HUES48 (cell line): ENCODE measurements around the gene MAPK1.

Source experiments
- H3K27ac ChIP-seq: one replicate; pipeline ENCODE4 v1.7.0; 2013; ENCODE audit warnings: low read depth, low read length, inconsistent platforms
- H3K27me3 ChIP-seq: 2 replicates; pipeline ENCODE4 v1.6.1; 2013; ENCODE audit warnings: mild to moderate bottlenecking, low read length; ENCODE audit not compliant: control insufficient read depth, insufficient read depth
- H3K36me3 ChIP-seq: 2 replicates; pipeline ENCODE4 v1.6.1; 2013; ENCODE audit warnings: low read length; ENCODE audit not compliant: control insufficient read depth, insufficient read depth
- H3K4me1 ChIP-seq: 2 replicates; pipeline ENCODE4 v1.6.1; 2013; ENCODE audit warnings: mild to moderate bottlenecking, low read length; ENCODE audit not compliant: control insufficient read depth, insufficient read depth
- H3K4me3 ChIP-seq: 2 replicates; pipeline ENCODE4 v1.5.1; 2013; ENCODE audit warnings: mild to moderate bottlenecking, low read depth, low read length
- H3K9ac ChIP-seq: 2 replicates; pipeline ENCODE4 v1.6.1; 2013; ENCODE audit warnings: mild to moderate bottlenecking, low read depth, low read length, moderate library complexity
- H3K9me3 ChIP-seq: 2 replicates; pipeline ENCODE4 v1.6.1; 2013; ENCODE audit warnings: low read length; ENCODE audit not compliant: control insufficient read depth, insufficient read depth

The MAPK1 gene

DNA sequence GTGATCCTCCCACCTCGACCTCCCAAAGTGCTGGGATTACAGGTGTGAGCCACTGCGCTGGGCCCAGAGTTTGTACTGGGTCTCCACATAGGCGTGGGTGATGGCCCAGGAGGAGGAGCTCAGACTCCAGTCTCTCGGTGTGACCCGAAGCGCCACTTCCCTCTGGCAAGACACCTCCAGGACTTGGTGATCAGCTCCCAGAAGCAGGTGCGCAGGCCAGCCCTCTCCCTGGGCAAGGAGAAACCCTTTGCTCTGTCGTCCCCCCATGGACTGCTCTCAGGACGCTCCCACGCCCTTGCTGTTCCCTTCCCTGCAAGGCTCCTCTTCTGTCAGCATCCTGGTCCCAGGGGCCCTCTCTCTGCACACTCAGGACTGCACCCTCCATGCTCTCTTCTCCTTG is 126.4 kb downstream of the MAPK1 start:
- no peaks in the 10 kb centered on the region for H3K9me3 ChIP-seq
- H3K4me1 ChIP-seq: 0 out of 2 replicates have a peak, but pooled peaks cover 2% of the 10 kb centered on the region
- no peak overlapping the region for H3K27ac ChIP-seq
- peaks cover 16% of the 10 kb centered on the region for H3K27me3 ChIP-seq
- no peaks in the 10 kb centered on the region for H3K36me3 ChIP-seq
- H3K4me3 ChIP-seq: no peak overlapping the region
- H3K9ac ChIP-seq: no peak overlapping the region

DNA sequence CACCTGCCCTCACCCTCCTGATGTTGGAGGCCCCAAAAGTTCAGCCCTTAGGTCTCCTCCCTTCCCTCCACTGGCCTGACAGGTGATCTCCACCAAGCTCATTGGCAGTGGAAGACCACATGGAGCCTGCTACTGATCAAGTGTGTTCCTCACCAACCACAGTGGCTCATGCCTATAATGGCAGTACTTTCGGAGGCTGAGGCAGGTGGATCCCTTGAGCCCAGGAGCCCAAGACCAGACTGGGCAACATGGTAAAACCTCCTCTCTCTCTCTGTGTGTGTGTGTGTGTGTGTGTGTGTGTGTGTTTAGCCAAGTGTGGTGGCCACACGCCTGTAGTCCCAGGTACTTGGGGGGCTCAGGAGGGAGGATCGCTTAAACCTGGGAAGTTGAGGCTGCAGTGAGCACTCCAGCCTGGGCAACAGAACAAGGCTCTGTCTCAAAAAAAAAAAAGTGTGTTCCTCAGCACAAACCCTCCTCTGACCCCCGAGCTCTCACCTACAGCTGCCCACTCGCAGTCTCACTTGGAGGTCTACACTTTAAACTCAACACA is 127.5 kb downstream of the MAPK1 start:
- Histone ChIP-seq H3K9me3 (no peaks in the 10 kb centered on the region), H3K9ac (no peak overlapping the region), H3K27me3 (peaks cover 16% of the 10 kb centered on the region), H3K27ac (no peak overlapping the region), H3K4me3 (no peak overlapping the region), H3K36me3 (no peaks in the 10 kb centered on the region), H3K4me1 (0 out of 2 replicates have a peak, but pooled peaks cover 2% of the 10 kb centered on the region)

DNA sequence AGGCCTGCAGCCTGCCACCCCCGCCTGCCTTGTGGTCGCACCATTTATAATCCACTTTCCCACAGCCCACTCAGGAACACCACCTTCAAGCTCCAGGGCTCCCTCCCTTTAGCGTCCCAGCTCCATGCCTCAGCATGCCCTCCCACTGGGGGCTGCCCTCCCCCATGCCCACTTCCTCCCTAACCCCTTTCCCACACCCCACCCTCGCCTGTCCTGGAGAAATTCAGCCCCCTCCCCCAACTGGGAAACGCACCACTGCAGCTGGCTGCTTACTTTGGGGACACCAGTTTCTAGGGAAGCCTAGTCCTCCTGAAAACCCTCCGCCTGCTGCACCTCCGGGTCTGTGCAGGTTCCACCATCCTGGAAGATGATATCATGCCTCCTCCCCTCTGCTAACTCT is 128.5 kb downstream of the MAPK1 start:
- Histone ChIP-seq H3K9me3 (no peaks in the 10 kb centered on the region), H3K27ac (no peak overlapping the region), H3K4me3 (no peak overlapping the region), H3K27me3 (peaks cover 20% of the 10 kb centered on the region), H3K9ac (no peak overlapping the region), H3K36me3 (no peaks in the 10 kb centered on the region), H3K4me1 (peaks cover 7% of the 10 kb centered on the region; the same call in 1 of the 2 replicates)

DNA sequence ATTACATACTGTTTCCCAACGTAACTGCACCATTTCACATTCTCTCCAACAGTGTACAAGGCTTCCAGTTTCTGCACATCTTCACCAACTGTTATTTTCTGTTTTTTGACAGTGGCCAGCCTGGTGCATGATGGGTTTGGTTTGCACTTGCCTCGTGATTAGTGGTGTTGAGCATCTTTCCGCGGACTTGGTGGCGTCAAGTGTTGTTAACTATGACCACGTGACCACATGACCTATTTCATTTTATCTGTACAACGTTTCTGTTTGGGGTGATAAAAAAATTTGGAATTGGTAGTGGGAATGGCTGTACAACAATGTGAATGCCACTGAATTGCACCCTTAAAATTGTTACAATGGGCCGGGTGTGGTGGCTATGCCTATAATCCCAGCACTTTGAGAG is 129.4 kb downstream of the MAPK1 start:
- no peak overlapping the region for H3K4me3 ChIP-seq
- no peak overlapping the region for H3K9ac ChIP-seq
- H3K36me3 ChIP-seq: no peaks in the 10 kb centered on the region
- H3K9me3 ChIP-seq: no peaks in the 10 kb centered on the region
- peaks cover 20% of the 10 kb centered on the region for H3K27me3 ChIP-seq
- H3K27ac ChIP-seq: no peak overlapping the region
- H3K4me1 ChIP-seq: peaks cover 7% of the 10 kb centered on the region; the same call in 1 of the 2 replicates

DNA sequence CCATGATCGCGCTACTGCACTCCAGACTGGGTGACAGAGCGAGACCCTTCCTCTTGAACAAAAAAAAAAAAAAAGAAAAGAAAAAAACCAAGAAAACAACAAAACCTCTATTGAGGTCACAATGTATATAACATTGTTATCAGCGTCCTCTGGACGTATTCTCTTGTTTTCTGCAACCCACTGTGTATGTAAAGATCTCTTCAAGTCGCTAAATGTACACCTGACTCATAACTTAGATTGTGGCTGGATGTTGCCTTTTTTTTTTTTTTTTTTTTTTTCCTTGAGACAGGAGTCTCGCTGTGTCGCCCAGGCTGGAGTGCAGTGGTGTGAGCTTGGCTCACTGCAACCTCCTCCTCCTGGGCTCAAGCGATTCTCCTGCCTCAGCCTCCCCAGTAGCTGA is 130.5 kb downstream of the MAPK1 start:
- Histone ChIP-seq H3K27me3 (peaks cover 20% of the 10 kb centered on the region), H3K4me1 (peaks cover 7% of the 10 kb centered on the region; the same call in 1 of the 2 replicates), H3K4me3 (no peak overlapping the region), H3K9ac (no peak overlapping the region), H3K9me3 (no peaks in the 10 kb centered on the region), H3K27ac (no peak overlapping the region), H3K36me3 (no peaks in the 10 kb centered on the region)

- Histone ChIP-seq H3K4me3 (peak overlapping the region; percentile 71), H3K9ac (no peak overlapping the region), H3K27ac (no peak overlapping the region), H3K27me3 (peaks cover 20% of the 10 kb centered on the region), H3K4me1 (peaks cover 7% of the 10 kb centered on the region; the same call in 1 of the 2 replicates), H3K36me3 (no peaks in the 10 kb centered on the region), H3K9me3 (no peaks in the 10 kb centered on the region)
These were observed 131.3 kb downstream of the MAPK1 start for GRCh38 chr22:21736084-21736642.

DNA sequence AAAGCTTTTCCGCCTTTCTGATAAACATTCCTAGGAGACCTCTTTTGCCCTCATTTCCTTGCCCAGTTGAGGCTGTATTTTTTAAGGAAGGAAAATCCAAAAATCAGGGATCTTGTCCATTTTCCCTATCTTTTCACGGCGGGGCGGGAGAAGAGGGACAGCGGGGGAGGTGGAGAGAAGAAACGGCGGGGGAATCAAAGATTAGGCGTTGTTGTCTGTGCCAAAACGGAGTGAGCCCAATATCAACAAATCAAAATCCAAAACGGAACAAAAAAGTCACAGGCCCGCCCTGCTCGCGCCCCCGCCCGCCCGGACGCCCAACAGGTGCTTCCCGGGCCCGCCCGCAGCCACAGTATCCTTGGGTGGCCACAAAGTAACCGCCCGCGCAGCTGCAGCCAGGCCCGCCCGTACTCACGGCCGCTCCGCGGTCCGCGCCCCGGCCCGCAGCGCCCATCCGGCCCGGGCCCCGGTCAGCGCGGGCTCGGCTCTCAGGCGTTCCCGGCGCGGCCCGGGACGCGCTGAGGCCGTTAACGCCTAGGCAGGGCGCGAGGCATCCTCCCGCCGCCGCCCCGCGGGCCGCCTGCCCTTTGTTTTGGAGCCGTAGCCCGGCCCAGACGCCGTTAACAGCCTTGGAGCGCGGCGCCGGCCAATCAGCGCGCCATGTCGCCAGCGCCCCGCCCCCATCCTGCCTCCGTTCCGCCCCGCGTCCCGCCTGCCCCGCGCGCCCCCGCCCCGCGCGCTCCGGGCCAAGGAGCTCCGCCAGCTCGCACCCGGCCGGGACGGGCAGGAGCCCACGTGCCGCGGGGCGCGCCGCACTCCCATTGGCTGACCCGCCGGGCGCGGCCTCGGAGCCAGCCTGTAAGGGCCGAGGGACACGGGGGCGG is 132.0 kb downstream of the MAPK1 start, which contains the start of gene YPEL1:
YPEL1 (minus strand) TSS at position 595 of the 884 bp plus-strand sequence. CDS start 25,050 bp downstream, outside the sequence.
- H3K9me3 ChIP-seq: no peaks in the 10 kb centered on the region
- peak within 1 kb of the TSS; percentile 83 for H3K9ac ChIP-seq
- H3K4me1 ChIP-seq: peaks cover 7% of the 10 kb centered on the region; the same call in 1 of the 2 replicates
- H3K36me3 ChIP-seq: no peaks in the 10 kb centered on the region
- peak within 1 kb of the TSS; percentile 82 for H3K27ac ChIP-seq
- H3K27me3 ChIP-seq: peaks cover 20% of the 10 kb centered on the region
- peak within 1 kb of the TSS; percentile 83 for H3K4me3 ChIP-seq

DNA sequence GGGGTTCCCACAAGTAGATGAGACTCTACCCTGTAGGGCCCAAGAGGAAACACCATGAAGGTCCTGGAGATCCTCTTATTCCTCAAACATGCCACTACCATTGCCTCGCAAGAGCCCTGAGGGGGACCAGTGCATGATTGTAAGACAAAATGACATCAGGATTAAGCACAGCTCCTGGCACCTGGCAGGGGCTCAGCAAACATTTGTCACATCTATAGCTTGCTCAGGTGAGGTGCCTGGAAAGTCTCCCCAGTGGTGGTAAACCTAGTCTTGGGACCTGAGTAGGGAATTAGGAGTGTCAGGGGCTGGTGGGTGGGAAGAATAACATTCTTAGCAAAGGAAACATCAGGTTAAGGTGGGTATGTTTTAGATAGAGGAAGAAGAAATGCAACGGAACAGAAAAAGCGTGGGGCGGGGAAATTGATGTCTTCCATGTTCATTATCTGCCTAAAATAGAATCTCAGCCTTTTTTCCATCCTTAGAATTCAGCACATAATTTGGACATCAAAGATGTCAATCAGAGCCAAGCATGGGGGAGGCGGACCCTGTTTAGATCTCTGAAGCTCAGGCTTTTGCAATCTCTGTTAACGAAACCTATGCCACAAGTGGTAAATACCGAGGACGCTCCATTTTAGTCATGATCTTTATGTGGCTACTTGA is 132.8 kb downstream of the MAPK1 start:
- Histone ChIP-seq H3K27ac (peak overlapping the region; percentile 82), H3K9me3 (no peaks in the 10 kb centered on the region), H3K27me3 (peaks cover 20% of the 10 kb centered on the region), H3K9ac (peak overlapping the region; percentile 58), H3K4me1 (peaks cover 7% of the 10 kb centered on the region; the same call in 1 of the 2 replicates), H3K4me3 (peak overlapping the region; percentile 83), H3K36me3 (no peaks in the 10 kb centered on the region)

- H3K9ac ChIP-seq: no peak overlapping the region
- H3K9me3 ChIP-seq: no peaks in the 10 kb centered on the region
- H3K4me1 ChIP-seq: peaks cover 6% of the 10 kb centered on the region
- no peak overlapping the region for H3K4me3 ChIP-seq
- peaks cover 7% of the 10 kb centered on the region for H3K27me3 ChIP-seq
- no peaks in the 10 kb centered on the region for H3K36me3 ChIP-seq
- H3K27ac ChIP-seq: no peak overlapping the region
These were observed 135.9 kb downstream of the MAPK1 start for GRCh38 chr22:21731503-21731902.

DNA sequence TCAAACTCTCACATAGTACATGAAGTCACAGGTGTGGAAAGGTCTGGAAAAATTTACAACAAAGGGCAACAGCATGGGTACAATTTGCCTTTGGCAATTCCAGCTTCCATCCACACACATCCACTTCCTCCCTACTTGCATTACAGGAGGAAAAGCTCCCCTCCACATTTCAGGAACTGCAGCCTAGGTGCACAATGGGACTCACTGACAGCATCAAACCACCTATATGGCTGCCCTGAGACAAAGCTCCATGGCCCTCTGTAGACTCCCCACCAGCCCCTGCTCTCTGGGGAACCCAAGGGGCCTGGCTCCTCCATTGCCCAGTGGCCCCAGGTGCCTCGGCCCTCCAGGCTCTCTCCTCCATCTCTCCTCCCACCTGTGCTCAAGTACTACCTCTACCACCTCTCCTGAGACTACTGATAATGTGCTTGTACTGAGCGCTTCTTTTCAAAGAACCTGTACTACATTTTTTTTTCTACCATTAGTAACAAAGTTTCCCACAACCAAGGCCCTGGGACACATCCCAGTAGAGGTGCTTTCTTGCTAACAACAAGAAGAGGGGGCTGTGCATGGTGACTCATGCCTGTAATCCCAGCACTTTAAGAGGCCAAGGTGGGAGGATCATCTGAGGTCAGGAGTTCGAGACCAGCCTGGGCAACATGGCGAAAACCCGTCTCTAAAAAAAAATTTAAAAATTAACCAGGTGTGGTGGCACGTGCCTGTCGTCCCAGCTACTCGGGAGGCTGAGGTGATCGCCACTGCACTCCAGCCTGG is 136.7 kb downstream of the MAPK1 start:
- Histone ChIP-seq H3K36me3 (no peaks in the 10 kb centered on the region), H3K9me3 (no peaks in the 10 kb centered on the region), H3K27ac (no peak overlapping the region), H3K27me3 (peaks cover 4% of the 10 kb centered on the region; the same call in 1 of the 2 replicates), H3K4me3 (no peak overlapping the region), H3K9ac (no peak overlapping the region), H3K4me1 (peaks cover 10% of the 10 kb centered on the region)
